Measurements from ENCODE around the gene USP49.
"Not testable (repeated sequence)": the region's sequence is repeated elsewhere in the genome, so short reads cannot be mapped to it uniquely, and the experiment has no call there.

The USP49 gene

DNA sequence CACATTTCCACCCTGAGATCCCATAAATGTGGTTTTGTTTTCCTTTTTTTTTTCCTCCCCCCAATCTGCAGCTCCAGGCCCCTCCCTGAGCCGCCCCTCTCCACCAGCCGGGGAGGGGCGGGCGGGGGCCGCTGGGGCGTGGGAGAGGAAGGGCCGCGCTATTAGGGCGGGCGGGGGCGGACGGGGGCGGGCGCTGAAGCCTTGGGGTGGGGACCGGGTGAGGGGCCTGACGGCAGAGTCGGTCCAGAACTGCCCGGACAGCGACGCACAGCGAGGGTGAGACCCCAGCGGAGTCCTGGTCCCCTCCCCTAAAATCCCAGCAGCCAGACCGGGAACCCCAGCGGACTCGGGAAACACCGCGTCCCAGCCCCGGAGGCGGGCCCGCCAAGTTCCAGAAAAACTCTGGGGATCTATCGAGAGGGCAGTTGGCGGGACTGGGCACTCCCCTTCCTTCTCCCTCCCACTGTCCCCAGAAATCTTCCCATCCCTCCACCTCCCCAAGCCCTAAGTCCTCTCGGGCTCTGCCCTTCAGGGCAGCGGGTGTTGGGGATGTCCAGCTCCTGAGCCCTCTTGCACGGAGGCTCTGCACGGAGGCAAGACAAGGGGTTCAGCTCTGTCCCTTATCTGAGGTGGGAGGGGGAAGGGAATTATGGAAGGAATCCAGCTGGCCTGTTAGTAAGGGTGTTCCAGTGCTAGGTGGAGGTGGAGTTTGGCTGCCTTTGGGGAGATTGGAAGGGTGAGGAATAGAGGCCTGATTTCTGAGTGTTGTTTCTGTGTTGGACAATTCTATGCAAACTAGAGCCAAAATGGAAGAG lies 114.4 kb downstream of the USP49 start, which contains the start of gene PRICKLE4:
TSS of gene PRICKLE4 (plus strand) at position 232 of the 815 bp plus-strand sequence. CDS start 2,692 bp downstream, outside the sequence.
- DNase-seq (ENCODE audit: low read depth in 2 of 2) = no peak

DNA sequence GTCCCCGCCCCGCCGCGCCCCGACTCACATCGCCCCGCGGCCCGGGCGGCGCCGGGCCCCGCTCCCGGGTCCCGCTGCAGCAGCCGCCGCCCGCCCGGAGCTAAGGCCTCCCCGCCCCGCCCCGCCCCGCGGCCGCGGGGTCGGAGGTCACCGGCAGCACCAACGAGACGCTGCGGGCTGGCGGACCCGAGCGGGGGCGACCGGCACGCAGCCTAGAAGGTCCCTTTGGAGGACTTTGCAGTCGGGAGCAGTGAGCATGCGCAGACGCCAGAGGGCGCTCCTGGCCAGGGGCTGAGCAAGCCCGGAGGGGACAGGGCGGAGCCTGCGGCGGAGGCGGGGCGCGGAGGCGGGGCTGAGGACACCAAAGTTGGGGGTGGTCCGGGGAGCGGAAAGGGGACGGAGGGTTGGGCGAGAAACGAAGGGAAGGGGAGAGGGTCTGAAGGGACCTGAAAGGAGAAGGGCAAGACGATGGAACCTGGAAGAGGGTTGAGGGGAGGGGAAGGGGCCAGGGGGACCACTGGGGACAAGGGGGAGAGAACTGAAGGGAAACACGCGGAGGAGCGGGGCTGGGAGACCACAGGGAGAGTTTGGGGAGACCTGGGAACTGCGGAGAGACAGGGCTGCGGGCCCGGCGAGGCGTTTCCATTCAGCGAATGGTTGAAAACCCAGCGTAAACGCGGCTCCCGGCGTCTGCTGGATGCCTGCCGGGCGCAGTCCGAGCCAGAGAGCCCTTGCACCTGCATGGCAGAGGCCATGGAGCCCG lies 115.2 kb downstream of the USP49 start, which contains the start of gene FRS3:
TSS of gene FRS3 (minus strand) at position 113 of the 763 bp plus-strand sequence. CDS start 2,913 bp downstream, outside the sequence.
- peak; percentile 99 to 100 for DNase-seq (ENCODE audit: low read depth in 2 of 2)

DNA sequence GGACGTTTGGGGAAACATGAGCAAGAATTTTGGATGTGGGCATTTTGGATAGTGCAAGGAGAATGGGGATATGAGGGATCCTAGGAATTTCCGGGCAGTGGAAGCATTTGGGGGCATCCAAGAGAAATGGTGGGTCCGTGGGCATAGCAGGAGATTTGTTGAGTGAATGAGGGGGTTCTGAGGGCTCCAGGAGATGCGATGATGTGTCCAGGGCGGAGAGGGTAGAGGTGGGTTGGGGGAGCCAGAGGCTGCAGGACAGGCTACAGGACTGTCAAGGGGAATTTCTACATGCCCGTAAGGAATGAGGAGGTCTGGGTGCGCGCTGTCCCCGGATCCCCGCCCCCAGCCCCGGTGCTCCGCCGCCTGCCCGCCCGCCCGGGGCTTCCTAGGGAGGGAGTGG lies 115.8 kb downstream of the USP49 start:
- no peak for DNase-seq (ENCODE audit: low read depth in 2 of 2)

DNA sequence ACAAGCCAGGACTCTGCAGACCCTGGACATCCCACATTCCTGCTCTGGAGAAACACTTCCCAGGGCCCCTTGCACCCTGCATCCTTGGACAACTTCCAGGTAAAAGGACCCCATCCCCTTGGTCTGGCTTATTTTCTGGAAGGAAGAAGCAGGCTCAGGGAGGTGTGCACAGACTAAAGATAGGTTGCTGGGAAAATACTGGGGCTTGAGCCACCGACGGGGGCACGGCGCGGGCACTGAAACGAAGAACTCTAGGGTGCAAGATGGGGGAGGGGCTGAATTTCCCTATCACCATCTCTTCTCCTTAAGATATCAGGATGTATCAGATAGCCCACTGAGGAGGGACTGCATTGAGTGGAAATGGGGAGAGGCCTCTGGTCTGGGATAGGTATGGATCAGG lies 116.3 kb downstream of the USP49 start:
- no peak for DNase-seq (ENCODE audit: low read depth in 2 of 2)

DNA sequence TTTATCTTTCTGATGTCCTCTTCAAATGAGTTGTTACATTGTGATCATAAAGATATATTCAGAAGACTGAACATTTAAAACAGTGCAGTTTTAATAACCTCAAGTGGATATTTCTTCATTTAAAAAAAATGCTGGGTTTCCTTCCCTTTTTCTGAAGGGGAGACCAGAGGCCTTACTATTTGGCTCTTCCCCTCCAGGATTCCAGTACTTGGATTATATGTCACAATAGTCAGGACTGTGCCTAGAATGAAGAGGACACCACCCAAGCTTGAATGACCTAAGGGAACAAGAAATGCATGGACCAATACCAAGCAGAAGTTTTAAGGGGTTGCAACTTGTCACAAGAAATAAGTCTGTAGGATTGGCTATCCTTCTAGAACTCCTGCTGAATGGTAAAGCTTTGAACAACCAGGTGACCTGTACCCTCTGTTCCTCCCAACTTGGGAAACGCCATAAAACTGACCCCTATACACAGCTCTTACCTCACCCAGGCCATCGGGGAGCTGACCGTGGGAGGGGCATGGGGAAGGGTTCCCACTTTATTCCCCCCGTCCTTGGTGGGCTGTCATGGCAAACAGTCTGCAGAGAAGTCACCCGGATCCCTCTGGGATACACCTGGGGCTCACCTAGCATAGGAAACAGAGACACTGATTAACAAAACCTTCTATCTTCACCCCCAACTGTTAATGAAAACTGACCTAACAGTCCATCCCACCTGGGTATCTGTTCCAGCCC lies 117.5 kb downstream of the USP49 start:
- DNase-seq (ENCODE audit: low read depth in 2 of 2) = no peak

DNA sequence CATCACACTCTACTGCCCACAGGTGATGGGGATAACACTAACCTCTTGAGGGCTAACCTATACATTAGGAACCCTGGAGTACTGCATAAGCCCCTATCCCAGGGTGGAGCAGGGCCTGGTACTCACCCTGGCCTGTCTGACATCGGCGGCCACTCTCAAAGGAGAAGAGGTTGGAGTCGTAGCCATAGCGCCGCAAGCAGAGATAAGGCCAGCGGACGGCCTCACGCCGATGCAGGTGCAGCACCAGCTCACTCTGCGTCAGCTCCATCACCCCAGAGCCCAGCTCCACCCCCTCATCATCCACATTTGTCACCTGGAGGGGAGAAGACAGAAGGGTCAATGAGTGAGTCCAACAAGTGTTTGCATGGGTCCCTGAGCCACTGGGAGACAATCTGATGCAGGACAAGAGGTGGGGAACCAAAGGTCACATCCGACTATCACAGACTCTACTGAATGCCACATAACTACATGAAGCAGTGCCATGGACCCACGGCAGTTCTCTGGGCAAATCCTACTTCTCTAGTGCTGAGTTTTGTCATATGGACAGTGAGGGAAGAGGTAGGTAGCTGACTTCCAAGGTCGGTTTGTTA lies 119.8 kb downstream of the USP49 start:
- no peak for DNase-seq (ENCODE audit: low read depth in 2 of 2)

DNA sequence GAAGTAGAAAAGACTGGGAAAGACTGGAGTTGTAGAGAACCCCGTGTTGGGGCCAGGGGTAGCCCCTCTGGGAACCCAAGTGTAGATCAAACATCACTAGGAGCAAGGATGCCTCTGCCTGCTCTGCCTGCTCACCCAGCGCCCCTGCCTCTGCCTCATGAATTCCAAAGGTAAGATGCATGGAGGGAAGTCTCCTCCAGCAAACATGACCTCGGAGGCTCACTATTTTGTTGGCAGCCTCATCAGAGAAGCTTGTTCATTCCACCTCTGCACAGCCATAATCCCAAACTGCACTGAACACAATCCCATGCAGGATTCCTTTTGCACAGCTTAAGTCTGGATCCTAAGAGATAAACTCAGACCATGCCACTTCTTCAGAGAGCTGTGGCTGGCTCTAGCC lies 120.3 kb downstream of the USP49 start:
- DNase-seq (ENCODE audit: low read depth in 2 of 2) = no peak

DNA sequence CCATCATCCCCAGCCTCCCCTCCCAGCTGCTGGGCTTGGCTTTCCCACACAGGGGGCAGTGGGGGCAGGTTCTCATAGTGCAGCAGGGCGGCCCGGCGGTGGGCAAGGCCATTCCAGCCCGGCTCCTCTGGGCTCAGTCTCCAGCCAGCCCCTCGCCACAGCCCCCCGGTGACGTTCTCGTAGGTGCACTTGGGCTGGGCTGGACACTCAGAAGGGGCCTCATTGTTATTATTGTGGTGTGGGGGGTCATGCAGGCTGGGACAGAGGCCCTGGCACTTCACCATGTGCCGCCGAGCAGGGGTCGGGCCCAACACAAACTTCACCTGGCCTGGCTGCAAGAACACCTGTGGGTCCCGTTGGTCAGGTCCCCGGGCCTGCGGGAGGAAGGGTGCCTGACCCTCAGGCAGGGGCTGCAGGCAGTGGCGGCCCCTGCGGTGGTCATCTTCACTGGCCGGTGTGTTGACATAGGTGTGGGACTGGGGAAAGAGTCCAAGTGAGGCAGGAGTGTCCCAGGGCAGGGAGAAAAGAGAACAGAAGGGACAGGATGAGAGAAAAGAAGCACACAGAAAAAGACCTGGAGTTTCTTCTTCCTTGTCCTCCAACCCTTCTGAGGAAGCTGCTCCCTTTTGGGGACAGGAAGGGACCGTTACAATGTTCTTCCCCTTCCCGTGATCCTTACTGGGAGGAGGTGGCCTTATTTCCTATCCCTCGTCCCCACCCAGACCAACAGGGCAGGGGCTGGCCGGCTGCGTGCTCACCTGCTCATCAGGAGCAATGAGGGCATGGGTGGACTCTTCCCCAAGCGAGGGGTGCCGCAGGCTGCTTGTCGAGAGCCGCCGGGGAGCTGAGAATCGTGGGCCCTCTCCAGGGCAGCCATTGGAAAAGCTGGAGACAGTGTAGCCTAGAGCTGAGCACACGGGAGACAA lies 123.9 kb downstream of the USP49 start:
- DNase-seq (ENCODE audit: low read depth in 2 of 2) = no peak

DNA sequence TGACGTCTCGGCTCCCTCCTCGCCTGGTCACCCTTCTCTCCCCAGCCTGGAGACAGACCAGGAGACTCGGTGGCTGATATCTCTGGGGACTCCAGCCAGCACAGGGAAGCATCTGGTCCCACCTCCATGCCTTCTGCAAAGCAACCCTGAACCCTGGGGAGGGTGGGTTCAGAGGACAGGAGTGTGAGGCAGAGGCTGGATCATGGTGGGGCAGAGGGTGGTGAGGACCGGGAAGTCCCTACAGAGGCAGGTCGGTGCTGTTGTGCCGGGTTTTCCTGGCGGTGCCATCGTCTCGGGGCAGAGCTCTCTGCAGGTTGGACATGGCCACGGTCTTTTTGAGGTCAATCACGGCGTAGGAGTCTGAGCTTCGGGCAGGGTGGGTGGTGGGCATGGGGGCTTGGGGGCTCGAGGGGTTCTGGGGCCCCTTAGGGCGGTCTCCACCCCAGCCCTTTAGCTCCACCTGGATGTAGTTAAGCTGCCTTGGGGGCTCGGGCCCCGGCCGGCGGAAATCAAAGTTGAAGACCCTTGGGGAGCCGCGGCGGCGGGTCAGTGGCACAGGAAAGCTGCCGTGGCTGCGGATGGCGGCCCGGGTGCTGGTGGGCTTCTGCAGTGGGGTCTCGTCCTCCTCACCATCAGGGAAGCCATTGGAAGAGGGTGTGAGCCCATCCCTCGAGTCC lies 124.7 kb downstream of the USP49 start:
- no peak for DNase-seq (ENCODE audit: low read depth in 2 of 2)

DNA sequence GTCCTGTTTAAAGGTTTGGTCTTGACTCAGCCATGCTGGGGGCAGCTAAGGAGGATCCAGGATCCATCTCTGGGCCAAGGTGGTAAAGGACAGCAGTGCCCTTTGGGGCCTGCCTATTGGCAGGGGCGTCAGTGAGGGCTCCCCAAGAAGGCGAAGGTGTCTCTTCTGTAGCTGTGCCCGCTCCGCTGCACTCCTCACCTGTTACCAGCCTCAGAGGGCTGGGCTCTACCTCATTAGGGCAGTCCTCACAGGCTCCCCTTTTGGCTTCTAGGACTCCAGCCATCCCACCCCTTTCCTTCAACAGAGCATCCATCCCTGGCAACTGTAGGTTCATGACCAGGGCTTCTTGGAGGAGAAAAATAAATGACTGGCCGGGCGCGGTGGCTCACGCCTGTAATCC lies 125.8 kb downstream of the USP49 start:
- no peak for DNase-seq (ENCODE audit: low read depth in 2 of 2)

DNA sequence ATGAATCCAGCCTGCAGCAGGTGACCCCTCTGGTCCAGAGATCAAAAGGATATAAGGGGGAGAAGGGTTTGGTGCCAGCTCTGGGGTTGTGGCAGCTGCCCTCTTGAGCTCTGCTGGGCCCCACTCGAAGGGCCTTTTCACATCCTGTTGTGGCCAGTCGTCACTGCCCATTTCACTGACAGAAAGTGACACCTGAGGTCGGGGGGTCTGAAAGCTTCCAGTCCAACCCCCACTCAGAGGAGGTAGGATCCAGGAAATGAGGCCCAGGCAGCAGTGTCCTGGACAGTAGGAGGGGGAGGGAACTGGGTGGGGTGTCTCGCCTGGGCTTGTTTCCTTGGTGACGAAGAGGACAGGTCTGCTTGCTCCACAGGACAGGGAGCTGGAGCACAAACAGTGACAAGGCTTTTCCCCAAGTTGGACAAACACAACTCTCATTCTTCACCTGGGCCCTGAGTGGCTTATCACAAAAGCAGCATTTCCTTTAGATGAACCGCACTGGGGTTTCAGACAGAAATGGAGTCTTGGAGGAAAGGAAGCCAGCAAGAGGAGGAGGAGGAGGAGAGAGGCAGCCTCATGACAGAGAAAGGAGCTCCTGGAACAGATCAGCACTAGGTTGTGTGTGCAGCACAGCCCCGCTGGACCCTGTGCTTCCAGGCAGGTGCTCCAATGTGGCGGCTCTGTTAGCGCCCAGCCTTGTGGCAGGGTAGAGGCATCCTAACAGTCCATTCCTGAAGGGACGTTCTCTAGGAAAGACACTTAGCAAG lies 126.4 kb downstream of the USP49 start:
- no peak for DNase-seq (ENCODE audit: low read depth in 2 of 2)

DNA sequence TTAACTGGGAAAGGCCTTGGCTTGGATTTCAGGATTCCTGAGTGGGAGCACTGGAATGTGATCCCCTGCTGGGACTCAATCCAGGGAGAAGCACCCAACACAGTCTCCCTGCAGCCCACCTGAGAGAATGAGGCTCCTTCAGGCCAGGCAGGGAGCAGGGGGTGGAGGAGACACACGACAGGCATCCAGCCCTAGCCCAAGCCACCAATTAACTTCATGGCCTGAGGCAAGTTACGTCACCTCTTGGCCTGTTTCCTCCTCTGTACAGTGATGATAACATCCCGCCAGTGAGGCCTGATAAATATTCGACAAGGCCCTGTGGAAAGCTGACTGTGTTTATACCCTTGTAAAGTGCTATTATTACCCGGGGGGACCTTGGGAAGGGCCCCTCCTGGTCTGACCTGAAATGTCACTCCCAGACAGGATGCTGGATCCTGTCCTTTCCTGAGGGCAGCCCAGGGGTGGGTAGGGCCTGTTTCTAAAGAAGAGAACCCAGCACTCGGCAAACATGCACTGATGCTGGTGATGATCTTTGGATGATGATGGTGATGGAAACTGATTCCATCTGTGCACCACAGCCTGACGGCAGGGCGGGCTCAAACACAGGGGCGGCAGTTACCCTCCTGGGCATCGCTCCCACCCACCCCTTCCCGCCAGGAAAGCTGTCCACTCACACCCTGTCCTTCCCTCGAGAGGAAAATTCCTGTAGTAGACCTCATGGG lies 127.9 kb downstream of the USP49 start:
- no peak for DNase-seq (ENCODE audit: low read depth in 2 of 2)

DNA sequence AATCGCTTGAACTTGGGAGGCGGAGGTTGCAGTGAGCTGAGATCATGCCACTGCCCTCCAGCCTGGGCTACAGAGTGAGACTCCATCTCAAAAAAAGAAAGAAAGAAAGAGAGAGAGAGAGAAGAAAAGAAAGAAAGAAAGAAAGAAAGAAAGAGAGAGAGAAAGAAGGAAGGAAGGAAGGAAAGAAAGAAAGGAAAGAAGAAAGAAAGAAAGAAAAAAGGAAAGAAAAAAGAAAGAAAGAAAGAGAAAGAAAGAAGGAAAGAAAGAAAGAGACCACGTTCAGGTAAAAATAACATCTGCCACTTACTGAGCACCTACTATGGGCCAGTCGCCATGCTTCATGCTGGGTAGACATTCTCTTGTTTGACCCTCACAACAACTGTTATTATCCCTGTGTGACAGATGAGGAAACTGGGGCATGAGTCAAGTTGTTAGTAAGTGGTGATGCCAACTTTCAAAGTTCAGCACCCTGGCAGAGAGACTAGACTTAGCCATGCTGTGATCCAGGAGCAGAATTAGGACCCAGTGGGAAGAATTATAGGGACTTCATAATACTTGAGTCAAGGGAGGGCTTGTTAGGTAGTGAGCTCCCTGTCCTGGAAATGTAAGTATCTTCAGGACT lies 129.0 kb downstream of the USP49 start:
- DNase-seq (ENCODE audit: low read depth in 2 of 2) = not testable (repeated sequence)

DNA sequence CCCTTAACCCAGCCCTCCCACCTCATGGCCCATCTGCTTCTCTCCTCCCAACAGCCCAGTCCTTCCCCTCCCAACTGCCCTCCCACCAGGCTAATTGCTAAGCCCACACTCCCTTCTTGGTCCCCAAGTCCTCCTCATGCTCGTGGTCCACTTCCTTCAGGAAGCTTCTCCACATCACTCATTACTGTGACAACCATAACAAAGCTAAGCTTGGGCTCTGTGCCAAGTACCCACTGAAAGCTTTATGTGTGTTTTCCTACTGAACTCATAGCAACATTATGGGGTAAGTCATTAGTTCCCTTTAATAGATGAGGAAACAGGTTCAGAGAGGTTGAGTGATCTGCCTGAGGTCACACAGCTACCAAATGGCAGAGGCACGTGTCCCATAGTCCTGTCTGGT lies 131.7 kb downstream of the USP49 start:
- DNase-seq (ENCODE audit: low read depth in 2 of 2) = no peak

DNA sequence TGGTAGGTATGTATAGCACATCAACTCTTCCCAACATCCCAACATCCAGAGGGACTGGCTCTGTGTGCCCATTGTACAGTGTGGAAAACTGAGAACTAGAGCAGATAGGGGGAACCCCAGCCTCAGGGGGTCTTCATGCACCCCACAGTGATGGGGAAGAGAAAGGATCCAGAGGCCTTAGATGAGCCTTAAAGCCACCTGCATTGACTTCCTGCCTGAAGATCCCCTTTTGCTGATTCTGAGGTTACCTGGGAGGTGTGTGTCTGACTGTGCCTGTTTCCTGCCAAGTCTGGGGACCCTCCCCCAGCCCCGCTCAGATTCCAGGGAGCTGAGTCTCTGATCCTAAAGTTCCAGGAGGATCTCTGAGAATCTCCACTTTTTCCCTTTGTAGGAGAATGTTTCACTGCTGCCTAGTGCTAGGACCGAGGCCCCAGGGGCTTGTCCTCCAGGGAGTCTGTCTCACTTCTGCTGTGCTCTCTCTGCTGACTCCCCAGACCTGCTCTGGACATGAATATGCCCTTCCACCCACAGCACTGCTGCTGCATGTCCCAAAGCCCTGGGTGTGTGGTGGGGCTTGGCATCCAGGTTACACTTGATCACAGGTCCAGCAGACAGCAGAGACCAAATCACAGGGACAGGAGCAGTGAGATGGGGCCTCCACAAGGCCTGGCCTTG lies 135.1 kb downstream of the USP49 start:
- DNase-seq (ENCODE audit: low read depth in 2 of 2) = no peak

DNA sequence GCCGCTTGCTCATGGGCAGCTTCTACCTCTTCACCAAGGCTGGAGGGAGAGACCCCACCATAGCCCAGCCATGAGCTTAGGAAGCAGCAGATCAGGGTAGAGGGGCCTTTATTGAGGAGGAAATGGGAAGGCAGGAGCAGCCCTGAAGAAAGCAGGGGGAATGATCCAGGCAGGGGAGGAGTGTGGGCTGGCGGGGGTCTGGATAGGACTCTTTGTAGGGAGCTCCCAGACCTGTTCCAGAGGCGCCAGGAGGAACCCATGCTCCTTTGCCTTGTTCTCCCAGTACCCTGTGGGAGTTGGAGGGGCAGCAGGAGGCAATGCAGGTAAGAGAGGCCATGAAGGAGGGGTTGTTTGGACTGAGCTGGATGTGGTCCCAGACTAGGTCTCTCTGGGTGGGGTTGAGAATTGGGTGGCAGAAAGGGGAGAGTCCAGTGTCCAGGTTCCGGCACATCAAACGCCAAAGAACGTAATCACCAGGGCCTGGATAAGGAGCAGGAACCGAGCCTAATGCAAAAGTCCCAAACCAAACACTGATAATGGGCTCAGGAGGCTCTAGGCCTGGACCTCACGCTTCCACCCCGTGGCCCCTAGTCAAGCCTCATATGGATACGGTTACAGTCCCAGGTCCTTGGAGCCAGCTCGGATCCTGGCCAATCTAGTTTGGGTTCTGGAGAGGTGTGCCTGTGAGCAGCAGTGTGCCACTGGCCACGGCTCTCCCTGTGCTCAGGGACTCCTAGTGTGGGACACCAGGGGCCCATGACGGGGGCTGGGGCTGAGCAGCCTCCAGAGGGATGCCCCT lies 135.9 kb downstream of the USP49 start:
- DNase-seq (ENCODE audit: low read depth in 2 of 2) = no peak

DNA sequence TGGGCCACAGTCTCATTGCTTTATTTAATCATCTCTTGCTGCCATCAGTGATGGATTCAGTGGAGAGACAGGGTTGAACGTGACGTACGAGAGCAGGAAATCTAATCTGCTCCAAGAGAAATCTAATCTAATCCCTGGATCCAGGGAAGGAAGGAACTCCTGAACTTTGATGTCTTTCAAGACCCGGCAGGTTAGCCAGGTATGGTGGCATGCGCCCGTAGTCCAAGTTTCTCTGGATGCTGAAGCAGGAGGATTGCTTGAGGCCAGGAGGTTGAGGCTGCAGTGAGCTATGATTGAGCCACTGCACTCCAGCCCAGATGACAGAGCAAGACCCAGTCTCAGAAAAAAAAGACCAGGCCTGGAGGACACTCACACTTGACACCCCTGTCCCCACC lies 136.5 kb downstream of the USP49 start:
- DNase-seq (ENCODE audit: low read depth in 2 of 2) = no peak
